ENCODE results near the gene SLC6A11.

DNA sequence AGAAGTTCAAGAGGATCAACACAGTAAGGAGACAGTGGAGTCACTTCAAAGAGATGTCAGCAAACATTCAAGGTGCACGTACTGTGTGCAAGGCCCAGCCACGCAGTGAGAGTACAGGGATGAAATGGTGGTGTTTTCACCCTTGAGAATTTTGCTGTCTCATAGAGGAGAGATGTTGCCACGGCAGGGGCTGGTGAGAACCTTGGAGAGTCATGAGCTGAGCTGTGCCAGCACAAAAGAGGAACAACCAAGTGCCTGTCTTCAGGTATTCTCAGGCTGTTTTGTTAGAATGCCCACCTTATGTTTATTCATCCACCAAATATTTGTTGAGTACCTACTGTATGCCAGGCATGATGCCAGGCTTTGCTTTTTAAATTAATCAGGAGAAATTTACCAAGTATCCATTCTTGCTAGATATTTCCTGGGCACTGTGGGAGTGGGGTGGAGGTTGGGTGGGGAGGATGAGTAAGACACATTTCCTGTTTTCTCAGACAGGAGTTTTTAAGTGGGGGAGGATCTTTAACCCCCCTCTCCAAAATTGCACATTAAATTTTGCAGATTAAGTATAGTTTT is 72.6 kb downstream of the SLC6A11 start:
- TF ChIP-seq, protein P1, sequence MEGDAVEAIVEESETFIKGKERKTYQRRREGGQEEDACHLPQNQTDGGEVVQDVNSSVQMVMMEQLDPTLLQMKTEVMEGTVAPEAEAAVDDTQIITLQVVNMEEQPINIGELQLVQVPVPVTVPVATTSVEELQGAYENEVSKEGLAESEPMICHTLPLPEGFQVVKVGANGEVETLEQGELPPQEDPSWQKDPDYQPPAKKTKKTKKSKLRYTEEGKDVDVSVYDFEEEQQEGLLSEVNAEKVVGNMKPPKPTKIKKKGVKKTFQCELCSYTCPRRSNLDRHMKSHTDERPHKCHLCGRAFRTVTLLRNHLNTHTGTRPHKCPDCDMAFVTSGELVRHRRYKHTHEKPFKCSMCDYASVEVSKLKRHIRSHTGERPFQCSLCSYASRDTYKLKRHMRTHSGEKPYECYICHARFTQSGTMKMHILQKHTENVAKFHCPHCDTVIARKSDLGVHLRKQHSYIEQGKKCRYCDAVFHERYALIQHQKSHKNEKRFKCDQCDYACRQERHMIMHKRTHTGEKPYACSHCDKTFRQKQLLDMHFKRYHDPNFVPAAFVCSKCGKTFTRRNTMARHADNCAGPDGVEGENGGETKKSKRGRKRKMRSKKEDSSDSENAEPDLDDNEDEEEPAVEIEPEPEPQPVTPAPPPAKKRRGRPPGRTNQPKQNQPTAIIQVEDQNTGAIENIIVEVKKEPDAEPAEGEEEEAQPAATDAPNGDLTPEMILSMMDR (IDR thresholded peaks at IDR 0.05) = no peak
- TF ChIP-seq POLR2A (IDR thresholded peaks at IDR 0.05) = no peak

All from uterus (tissue), 2 donors.